Astrocyte of the hippocampus (primary cell): ENCODE measurements around the gene PGA5.
"Not testable (repeated sequence)": the region's sequence is repeated elsewhere in the genome, so short reads cannot be mapped to it uniquely, and the experiment has no call there.

Source experiments
- DNase-seq: peaks from one replicate; pipeline ENCODE4 v3.0.0; 2011; ENCODE audit warnings: low read depth, low spot score

PGA5 gene

DNA sequence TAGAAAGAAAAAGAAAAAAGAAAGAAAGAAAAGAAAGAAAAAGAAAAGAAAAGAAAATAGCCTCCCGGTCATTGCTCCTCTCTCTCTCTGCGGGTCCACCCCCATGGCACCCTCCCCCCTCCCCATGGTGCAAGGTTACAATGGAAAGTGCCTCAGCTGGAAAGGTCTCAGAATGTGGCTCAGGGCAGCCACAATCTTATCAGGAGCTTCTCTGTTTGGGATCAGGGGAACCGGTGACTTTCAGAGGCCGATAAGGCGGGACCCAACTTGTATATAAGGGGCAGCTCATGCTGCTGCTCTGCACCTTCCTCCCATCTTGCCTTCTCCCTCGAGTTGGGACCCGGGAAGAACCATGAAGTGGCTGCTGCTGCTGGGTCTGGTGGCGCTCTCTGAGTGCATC is at the start of gene PGA5:
TSS of gene PGA5 (plus strand) at position 301 of the 400 bp plus-strand sequence. CDS start at position 353, 52 bp downstream.
- not testable (repeated sequence) for DNase-seq

DNA sequence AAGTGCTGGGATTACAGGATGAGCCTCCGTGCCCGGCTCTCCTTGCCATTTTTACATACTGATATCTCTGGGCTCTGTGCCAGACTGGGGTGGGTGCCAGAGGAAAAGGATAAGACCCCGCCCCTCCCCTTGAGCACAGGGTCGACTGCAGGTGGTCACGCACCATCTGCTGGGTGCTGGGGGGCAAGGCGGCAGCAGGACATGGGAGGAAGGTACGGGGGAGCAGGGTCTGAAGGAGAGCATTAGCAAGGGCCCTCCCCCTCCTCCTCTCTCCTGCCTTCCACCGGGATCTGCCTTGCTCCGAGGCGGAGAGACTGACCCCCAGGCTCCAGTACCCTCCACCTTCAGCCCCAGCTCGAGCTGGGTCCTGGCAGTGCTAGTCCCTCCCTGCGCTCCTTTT is 47.4 kb upstream of the PGA5 start:
- DNase-seq: no peak

DNA sequence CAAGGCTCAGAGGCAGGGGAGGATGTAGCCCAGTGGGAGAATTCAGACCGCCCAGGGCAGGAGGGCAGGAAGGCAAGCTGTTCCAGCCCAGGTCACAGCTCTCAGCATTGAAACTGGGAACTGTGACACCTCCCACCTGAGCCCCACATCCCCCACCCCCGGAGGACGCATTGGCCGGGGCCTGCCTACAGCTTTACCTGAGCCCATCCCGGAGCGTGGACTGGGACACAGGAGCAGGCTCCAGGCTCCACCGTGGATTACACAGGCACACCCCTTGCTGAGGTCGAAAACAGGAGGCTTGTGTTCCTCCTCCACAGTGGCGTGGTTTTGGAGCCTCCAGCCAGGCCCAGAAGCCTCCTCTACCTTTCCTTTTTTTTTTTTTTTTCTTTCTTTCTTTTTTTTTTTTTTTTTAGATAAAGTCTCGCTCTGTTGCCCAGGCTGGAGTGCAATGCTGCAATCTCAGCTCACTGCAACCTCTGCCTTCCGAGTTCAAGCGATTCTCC is 46.8 kb upstream of the PGA5 start:
- DNase-seq: no peak

DNA sequence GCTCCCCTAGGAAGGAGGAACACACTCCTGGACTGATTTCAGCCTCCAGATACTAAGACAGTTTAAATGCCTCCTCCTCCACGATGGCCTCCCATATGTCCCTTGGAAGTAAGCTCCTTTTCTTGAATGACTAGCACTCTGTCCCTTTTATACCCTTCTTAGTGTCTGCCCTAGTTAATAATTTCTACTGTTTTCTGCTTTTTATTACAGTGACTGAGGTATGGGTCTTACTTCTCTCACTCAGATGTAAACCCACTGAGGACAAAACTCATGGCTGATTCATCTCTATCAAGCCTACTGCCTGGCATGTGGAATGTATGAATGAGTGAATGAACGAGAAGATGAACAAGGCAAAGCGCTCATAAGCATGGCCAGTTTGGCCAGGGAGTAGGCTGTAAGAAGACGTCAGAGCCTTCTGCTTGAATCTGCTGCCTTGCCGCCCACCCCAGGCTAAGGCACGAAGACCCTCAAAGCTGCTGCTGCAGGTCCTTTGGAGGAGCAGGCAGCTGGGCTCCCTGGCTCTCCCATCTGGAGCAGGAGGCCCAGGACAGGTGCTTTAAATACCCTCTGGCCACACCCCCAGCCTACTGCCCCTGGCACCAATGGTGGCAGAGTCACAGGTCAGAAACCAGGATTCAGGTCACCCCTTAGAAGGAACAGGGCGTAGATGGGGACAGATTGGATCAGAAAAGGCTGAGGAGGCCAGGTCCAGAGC is 45.8 kb upstream of the PGA5 start:
- DNase-seq: no peak

DNA sequence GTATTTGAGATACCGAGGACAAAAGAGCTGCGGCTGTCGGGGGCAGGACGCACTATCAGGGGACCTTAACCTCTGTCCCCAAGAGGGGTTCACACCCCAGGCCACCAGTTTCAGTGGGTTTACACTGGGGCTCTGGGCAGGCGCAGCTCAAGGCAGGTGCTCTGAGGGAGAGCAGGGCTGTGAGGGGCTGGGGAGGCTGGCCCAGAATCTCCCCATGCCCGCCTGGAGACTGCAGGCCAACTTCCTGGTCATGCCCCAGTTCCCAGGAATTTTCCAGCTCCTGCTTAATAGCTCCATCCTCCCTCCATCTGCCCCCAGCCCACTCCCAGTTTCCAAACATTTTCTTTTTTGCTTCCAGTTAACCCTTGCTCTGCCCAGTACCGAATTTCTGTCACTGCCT is 45.3 kb upstream of the PGA5 start:
- DNase-seq: no peak

DNA sequence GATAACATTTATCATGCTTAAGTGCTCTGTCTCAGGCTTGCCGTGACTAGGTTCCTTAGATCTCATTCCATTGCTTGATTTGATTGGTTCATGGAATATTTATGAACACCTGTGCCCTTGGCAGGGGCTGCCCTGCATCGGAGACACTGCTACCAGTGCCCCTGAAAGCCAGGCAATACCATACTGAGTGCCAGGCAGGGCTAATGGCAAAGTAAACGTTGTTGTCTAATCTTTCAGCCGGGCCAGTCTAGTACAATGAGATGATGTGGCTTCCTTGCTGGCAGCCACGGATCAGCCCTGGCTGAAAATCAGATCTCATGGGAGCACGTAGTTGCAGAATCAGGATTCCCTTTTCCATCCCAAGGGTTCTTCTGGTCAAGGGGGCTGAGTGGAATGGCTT is 42.6 kb upstream of the PGA5 start:
- DNase-seq: no peak

DNA sequence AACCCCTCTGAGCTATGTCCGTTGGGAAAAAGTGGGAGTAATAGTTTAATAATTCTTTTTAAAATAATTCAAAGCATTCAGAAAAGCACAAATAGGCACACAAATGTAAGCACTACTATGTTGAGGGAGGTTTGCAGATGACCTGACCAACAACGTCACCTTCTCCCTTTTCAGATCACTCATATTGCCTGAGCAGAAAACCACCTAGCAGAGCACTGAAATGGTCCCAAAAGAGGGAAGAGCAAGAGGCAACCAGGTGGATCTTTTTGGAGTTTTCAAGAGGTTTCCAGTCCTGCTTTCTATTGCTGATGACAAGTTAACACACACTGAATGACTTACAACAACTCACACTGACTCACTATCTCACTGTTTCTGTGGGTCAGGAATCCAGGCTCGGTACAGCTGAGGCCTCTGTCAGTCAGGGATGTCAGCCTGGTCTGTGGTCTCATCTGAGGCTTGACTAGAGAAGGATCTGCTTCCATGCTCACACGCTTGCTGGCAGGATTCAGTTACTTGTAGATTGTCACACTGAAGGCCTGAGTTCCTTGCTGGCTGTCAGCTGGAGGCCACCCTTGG is 41.9 kb upstream of the PGA5 start:
- no peak for DNase-seq

DNA sequence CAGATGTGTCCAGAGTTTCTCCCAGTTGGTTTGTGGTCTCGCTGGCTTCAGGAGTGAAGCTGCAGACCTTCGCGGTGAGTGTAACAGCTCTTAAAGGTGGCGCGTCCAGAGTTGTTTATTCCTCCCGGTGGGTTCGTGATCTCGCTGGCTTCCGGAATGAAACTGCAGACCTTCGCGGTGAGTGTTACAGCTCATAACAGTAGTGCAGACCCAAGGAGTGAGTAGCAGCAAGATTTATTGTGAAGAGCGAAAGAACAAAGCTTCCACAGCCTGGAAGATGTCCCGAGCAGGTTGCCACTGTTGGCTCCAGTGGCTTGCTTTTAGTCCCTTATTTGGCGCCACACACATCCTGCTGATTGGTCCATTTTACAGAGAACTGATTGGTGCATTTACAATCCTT is 39.5 kb upstream of the PGA5 start:
- DNase-seq: no peak

DNA sequence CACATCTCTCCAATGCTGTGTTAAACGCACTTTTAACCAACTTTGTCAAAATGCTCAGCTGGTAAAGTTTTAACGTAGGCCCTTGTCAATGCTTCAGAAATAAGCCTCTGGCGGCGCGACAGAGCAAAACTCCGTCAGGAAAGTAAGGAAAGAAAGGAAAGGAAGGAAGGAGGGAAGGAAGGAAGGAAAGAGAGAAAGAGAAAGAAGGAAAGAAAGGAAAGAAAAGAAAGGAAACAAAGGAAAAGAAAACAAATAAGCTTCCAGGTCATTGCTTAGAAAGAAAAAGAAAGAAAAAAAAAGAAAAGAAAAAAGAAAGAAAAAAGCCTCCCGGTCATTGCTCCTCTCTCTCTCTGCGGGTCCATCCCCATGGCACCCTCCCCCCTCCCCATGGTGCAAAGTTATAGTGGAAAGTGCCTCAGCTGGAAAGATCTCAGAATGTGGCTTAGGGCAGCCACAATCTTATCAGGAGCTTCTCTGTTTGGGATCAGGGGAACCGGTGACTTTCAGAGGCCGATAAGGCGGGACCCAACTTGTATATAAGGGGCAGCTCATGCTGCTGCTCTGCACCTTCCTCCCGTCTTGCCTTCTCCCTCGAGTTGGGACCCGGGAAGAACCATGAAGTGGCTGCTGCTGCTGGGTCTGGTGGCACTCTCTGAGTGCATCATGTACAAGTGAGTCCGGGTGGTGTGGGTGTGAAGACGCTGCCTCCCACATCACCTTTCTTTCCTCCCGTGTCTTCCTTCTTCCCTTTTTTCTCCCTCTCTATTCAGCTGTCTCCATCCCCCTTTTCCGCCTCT is 37.8 kb upstream of the PGA5 start, which contains the start of gene PGA3:
TSS of gene PGA3 (plus strand) at position 566 of the 797 bp plus-strand sequence. CDS start at position 616, 50 bp downstream.
- not testable (repeated sequence) for DNase-seq

DNA sequence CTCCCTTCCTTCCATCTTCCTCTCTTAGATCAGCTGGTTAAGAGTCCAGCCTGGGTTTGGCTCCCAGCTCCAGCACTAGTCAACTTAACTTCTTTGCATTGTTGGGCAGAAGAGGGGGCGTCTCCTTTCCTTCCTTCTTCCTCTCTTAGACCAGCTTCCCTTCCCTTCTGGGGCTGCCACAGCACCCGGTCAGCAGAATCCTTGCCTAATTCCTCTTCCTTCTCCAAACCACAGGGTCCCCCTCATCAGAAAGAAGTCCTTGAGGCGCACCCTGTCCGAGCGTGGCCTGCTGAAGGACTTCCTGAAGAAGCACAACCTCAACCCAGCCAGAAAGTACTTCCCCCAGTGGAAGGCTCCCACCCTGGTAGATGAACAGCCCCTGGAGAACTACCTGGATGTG is 37.1 kb upstream of the PGA5 start:
- DNase-seq: not testable (repeated sequence)

DNA sequence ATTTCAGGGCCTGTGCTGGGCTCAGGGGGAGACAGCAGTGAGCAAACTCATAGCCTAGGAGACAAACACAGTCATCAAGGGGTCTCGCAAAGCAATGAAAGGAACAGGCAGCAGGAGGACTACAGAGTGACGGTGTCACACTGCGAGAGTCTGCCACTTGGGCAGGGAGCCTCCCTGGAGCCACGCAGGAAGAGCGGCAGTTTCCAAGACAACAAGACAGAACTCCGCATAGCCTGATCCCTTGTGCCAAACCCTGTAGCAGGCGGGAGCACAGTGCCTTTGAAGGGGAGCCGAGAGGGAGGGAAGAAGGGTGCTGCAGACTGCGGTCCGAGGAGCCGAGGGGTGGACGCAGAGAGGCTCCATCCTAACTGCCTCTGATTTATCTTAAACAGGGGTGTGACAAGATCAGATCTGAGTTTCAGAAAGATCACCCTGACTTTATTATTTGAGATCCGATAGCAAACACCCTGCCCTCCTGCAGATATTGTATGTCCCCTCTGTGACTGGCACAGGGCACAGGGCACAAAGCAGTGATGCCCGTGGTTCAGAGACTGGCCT is 36.4 kb upstream of the PGA5 start:
- DNase-seq: not testable (repeated sequence)

DNA sequence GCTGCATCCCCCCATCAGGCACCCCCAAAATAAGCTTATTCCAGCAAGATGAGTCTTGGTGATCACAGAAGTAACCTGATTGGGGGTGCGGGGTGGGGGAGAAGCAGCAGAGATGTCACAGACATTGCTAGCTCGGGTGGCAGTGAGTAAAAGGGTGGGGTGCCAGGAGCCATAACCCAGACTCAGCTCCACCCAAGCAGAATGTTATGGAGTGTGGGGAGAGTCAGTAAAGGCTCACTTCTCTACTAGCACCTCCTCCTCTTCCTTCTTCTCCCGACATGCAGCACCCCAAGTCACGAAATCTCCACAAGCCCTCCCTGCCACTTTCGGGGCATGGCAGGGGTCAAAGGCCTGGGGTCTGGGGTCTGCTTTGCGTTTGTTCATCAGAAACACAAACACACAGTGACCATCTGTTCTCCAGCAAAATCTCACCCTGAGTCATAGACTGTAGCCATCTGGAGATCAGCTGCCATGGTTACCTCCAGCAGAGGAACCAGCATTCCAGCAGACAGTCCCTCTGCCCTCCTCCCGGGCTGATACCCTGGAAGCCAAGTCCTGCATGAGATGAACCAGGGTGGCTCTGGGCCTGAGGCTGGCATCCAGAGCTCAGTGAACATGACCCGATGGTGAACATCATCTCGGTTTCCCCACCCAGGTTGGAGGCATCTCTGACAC is 33.2 kb upstream of the PGA5 start:
- DNase-seq: not testable (repeated sequence)

DNA sequence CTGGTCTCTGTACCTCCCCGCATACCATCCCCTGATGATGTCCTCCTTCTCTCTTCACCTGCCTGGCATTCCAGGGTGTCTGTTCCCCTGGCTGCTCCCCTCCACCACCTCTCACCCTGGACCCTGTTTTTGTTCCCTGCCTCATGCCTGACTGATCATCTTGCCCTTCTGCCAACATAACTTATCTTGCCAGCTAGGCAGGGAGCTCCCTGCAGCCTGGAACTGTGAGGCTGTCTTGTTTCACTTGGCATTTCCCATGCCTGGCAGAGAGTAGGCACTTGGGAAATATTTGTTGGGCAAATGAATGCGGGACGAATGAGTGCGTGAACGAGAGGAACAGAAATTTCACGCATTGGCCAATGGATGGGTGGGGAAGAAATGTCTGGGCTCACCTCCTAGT is 30.3 kb upstream of the PGA5 start:
- not testable (repeated sequence) for DNase-seq

DNA sequence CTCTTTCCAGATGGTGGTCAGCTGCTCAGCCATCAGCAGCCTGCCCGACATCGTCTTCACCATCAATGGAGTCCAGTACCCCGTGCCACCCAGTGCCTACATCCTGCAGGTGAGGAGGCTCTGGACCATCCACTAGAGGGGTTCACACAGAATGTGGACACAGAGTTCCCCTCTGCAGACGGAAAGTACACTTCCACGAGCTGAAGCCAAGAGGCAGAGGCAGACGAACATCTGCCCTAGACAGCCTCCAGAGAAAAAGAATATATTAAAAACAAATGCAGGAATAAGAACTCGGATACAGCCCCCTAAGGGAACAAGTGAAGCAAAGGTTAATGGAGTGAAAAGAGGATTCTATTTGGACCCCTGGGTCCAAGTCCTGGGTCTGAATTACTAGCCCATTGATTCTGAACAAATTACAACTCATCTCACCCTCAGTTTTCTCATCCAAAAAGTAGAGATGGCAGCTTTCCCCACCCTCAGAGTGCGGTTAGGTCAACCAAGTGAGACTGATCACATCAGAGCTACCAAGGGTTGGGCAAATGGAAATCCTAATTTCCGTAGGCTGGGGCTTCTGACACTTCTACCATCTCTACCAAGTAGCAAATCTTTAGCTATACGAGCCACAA is 29.5 kb upstream of the PGA5 start:
- not testable (repeated sequence) for DNase-seq

DNA sequence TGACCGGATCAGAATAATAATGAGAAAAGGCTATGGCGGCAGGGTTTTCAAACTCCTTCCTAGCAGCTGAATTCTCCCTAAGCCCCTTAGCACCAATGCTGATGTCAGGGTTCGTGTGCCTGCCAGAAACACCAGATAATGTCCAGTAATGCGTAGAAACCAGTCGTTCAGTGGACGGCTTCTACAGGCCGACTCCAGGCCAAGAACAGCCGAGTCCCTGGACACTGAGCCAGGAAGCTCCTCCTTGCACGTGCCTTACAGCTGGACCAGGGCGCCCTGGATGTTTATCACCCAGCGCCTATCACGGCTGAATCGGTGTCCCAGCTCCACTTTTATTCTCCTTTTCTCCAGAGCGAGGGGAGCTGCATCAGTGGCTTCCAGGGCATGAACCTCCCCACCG is 28.8 kb upstream of the PGA5 start:
- not testable (repeated sequence) for DNase-seq

DNA sequence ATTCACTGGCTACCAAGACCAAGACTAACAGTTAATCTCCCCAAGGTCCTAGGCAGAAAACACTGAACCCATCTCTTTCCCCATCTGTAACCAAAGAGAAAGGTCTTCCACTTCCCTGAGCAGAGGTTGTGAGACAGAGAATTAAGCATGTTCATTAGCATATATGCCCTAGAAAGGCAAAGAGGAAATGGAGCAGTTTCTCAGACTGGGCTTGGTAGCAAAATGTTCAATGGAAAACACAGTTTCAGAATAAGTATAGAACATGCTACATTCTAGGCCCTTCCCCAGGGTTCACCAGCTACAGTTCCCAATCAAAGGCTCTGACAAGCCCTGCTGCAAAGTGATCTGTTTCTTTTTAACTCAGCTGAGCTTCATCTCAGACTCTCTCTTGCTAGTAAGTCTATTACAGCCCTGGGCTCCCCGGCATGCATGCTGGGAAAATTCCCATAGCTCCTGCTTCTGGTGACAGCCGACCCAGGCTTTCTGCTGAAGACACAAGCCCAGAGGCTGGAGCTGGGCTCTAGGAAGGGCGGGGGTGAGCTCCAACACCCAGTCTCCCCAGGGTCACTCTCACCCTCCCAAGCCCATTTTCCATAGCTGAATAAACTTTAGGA is 27.2 kb upstream of the PGA5 start:
- not testable (repeated sequence) for DNase-seq

DNA sequence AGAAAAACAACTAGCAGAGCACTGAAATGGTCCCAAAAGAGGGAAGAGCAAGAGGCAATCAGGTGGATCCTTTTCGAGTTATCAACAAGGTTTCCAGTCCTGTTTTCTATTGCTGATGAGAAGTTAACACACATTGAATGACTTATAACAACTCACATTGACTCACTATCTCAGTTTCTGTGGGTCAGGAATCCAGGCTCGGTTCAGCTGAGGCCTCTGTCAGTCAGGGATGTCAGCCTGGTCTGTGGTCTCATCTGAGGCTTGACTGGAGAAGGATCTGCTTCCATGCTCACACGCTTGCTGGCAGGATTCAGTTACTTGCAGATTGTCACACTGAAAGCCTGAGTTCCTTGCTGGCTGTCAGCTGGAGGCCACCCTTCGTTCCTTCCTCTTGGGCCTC is 22.7 kb upstream of the PGA5 start:
- DNase-seq: not testable (repeated sequence)

DNA sequence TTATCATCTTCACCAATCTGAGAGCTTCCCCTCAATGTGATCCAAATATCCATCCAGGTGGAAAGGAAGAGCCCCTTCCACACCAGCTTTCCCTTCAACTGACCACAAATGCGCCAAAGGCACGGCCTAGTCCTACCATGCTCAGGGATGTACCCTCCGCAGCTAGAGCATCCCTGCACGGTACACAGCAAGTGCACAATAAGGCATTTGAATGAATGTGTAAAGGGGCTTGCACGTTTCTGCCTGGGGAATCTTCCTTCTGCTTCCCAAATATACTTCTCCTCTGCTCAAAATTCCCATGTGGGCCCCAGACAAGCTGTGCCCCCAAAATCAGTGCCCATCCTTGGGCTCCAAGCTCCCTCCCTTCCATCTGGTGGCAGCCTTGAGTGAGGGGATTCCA is 22.0 kb upstream of the PGA5 start:
- not testable (repeated sequence) for DNase-seq

DNA sequence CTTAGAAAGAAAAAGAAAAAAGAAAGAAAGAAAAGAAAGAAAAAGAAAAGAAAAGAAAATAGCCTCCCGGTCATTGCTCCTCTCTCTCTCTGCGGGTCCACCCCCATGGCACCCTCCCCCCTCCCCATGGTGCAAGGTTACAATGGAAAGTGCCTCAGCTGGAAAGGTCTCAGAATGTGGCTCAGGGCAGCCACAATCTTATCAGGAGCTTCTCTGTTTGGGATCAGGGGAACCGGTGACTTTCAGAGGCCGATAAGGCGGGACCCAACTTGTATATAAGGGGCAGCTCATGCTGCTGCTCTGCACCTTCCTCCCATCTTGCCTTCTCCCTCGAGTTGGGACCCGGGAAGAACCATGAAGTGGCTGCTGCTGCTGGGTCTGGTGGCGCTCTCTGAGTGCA is 18.9 kb upstream of the PGA5 start, which contains the start of gene PGA4:
TSS of gene PGA4 (plus strand) at position 301 of the 400 bp plus-strand sequence. CDS start at position 355, 54 bp downstream.
- not testable (repeated sequence) for DNase-seq

DNA sequence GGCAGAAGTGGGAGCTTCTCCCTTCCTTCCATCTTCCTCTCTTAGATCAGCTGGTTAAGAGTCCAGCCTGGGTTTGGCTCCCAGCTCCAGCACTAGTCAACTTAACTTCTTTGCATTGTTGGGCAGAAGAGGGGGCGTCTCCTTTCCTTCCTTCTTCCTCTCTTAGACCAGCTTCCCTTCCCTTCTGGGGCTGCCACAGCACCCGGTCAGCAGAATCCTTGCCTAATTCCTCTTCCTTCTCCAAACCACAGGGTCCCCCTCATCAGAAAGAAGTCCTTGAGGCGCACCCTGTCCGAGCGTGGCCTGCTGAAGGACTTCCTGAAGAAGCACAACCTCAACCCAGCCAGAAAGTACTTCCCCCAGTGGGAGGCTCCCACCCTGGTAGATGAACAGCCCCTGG is 18.3 kb upstream of the PGA5 start:
- DNase-seq: not testable (repeated sequence)
